Stimulated activated CD4-positive, alpha-beta T cell treated with anti-CD3 and anti-CD28 coated beads, Interleukin-2, amount 100 ng/mL, for 4 hours (primary cell): Measurements from ENCODE around the gene BIK.
A peak's percentile ranks its signal among the peaks of the same experiment; 100 is the strongest.
"Not testable (repeated sequence)": the region's sequence is repeated elsewhere in the genome, so short reads cannot be mapped to it uniquely, and the experiment has no call there.

Experiments used
- DNase-seq: peaks from one replicate; pipeline ENCODE4 v3.0.0-alpha.2; 2020; ENCODE audit warnings: low read depth

Gene BIK

DNA sequence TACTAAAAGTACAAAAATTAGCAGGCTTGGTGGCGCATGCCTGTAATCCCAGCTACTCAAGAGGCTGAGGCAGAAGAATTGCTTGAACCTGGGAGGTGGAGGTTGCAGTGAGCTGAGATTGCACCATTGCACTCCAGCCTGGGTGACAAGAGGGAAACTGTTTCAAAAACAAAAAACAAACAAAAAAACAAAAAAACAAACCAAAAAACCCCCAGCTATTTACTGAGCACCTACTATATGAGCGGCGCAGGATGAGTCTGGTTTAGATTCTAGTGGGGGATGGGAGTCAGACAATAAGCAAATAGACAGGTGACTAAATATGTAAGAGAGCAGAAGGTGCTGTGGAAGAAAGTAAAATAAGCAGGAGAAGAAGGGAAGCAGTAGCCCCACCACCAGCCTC is 5.6 kb upstream of the BIK start:
- DNase-seq: not testable (repeated sequence)

DNA sequence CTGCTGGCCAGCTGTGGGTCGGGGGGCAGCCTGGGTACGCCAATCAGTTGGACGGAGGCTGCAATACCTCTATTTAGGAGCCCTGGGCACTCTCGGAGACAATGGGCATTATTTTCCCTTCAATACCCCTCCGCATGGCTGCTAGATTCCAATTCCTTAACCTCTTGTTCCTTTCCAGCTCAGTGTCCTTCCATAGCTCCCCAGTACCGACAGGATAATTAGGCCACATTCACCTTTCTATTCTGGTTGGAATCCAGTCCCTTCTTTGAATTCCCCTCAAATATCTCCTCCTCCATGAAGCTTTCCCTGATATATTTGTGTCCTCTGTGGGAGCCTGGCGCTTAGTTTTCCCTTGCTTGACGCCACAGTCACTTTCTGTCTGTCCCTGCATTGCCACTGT is 4.2 kb upstream of the BIK start:
- no peak for DNase-seq

DNA sequence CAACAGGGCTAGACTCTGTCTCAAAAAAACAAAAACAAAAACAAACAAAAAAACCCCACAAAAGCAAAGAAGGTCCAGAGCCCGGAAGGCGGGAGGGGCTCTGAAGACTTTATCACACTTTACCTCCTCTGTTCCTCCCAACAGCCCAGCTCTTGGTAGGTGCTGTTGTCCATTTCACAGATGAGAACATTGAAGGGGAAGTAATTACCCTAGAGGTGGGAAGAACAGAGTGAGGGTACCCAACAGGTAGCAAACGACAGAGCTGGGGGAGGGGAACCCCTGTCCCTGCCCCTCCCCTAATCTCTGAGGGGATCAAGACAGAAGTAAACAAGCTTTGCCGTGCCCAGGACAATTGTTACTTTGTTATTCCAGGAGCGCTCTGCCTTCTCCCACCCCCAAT is 1.0 kb upstream of the BIK start:
- no peak for DNase-seq

DNA sequence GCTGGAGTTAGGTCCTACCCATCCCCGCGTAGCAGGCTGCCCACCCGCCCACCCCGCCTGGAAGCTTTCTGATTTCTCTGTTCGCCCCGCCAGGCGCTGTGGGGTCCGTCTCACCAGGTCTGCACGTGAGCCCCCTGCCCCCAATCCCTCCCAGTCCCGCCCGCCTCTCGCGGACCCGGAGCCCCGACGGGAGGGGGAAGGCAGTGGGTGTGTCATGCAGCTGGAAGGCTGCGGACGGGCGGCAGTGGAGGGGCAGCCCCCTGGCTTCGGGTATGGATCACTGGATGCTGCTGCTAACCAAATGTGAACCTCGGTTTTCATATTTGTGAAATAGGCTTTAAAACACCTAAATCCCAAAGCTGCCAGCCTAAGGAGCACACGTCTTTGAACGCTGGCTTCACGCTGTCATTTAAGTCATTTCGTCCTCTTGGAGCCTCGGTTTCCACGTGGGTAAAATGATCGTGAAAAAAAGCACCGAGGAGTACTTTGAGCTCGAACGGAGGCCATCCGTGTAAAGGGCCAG is 568 bp upstream of the BIK start:
- DNase-seq: no peak

- DNase-seq: peak; percentile 48
Measured at GRCh38 chr22:43110927-43111623, 525 bp downstream of the BIK start.

GRCh38 chr22:43113526-43114251 is 3.1 kb downstream of the BIK start:
- DNase-seq: no peak

DNA sequence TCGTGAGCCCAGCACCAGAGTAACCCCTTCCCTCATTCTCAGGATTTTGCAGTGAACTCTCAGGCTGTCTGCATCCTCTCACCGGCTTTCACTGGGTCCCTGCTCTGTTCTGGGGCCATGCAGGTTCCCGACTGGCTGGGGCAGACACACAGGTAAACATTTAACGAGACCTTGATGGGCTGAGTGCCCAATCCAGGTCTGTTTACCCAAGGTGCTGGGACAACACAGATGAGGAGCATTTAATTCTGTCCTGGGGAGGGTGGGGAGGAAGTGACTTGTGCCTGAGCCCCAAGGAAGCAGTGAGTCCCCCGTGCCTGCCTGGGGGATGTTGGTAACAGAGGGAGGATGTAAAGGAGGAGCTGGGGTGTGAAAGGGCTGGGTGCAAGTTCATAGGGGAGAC is 4.4 kb downstream of the BIK start:
- DNase-seq: no peak

GRCh38 chr22:43116932-43117331 is 6.4 kb downstream of the BIK start:
- DNase-seq: no peak

- no peak for DNase-seq
Measured at GRCh38 chr22:43118024-43118849, 7.7 kb downstream of the BIK start.

DNA sequence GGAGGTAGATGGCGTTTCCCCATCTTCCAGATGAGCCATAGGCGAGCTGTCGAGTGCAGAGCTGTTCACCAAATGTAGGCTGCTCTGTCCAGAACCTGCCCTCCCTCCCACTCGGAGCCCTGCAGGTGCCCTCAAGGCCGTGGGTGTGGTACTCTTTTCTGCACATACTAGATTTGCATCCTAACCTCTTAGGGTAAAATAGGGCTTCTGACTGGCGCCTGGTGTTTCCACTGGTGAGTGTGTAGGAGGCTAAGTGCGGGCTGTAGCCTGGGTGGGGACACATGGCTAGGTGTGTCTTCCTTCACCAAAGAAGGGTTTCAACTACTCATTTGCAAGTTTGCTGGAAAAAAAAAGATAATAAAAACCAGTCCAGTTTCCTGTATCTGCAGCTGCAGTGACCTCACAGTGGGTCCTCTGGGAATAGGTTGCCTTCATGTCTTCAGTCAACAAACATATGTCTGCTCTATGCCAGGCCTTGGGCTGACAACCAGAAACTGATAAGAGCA is 8.5 kb downstream of the BIK start:
- no peak for DNase-seq

DNA sequence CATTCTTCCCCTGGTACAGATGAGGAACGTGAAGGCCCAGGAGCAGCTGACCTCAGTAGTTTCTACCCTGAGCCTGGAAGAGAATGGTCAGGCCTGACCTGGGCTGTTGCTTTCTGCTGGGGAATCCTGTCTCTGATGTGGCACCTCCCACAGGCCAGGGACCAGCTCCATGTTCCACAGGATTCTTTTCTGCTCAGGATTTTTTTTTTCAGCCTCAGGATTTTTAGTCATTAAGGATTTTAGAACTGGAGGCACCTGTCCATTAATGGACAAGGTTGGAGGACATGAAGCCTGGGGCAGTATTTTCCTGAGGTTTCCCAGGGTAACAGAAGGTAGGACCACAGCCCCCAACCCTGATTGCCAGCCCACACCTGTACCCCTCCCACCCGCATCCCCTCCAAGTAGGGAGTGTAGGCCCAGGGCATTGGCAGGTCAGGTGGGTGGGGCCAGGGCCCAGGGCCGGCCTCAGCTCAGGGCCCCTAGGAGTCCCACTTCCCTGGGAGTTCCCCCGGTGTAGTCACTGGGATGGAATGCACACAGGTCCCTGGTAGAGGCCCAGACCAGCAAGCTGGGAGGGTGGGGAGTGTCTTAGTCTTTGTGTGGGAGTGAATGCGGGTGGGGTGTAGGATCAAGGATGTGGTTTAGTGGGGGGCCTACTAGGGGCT is 16.1 kb downstream of the BIK start:
- DNase-seq: no peak

- DNase-seq: no peak
Measured at GRCh38 chr22:43127166-43127908, 16.8 kb downstream of the BIK start.

- DNase-seq: no peak
Measured at GRCh38 chr22:43128116-43128515, 17.6 kb downstream of the BIK start.

DNA sequence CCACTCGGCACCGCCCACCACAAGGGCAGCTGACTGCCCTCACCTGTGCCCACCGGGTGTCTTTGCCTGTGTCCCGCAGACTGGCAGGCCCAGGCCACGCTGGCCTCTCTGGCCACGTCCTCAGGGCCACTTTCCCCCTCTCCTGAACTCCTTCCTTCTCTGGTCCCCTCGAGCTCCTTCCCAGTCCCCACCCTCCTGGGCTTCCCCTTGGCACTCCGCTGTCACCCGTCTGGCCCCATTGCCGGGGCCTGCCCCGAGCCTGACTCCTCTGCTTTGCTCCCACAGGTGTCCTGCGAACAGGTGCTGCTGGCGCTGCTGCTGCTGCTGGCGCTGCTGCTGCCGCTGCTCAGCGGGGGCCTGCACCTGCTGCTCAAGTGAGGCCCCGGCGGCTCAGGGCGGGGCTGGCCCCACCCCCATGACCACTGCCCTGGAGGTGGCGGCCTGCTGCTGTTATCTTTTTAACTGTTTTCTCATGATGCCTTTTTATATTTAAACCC is 18.4 kb downstream of the BIK start:
- no peak for DNase-seq

- no peak for DNase-seq
Measured at GRCh38 chr22:43129426-43130425, 19.2 kb downstream of the BIK start.

GRCh38 chr22:43131773-43132501 is 21.4 kb downstream of the BIK start:
- DNase-seq: no peak

DNA sequence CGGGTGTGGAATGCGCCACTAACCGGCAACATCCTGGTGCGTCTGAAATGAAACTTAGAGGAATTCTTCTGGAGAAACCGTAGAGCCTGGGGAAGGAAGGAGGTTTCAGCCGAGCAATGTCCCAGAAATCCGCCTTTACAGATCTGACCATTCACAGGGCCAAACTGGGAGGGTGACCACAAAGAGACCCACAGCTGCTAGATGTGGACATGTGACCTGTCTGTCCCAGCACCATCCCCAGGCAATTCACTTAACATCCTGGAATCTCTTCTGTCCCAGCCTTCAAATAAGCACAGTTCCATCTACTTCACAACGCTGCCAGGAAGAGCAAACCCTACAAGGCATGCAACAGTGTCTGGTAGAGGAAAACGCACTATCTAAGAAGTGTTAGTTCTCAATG is 22.9 kb downstream of the BIK start:
- no peak for DNase-seq

DNA sequence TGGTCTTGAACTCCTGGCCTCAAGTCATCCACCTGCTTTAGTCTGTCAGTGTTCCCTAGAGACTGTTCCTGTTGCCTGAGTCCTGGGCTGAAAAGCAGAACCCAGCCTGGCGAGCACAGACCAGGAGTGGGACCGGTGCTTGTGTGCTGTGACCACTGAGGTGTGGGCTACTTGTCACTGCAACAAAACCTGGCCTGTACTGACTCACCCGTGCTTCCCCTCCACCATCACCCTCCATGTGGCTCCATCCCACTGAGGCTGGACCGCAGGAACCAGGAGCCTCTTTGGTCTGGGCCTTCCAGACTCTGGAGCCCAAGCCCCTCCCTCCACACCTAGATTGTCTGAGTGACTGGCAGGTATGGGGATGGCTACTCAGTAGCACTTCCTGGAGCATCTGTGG is 24.0 kb downstream of the BIK start:
- no peak for DNase-seq

DNA sequence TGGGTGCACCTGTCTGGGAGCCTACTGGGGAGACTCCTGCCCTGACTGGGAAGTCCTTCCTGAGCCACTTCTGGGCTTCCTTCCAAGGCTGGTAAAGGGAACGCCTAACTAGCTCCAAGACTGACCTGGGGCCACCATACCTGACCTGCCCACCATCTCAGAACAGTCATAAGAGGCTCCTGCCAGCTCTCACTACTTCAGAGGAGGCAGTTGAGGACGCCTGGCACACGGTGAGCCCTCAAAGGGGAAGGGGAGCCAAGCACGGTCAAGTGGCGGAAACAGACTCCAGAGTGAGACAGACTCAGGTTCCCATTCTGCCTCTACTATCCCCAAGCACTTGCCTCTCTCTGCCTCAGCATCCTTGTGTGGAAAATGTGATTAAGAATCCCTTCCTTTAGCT is 25.0 kb downstream of the BIK start:
- DNase-seq: no peak
